IMR-90 (cell line): ENCODE data around the gene DSN1. TPM values are rescaled to one million over a fixed set of nuclear protein-coding genes. Genes with fewer than 3 reads are reported as not detected.

Source experiments
- ATAC-seq: fragments of 200-7000 bp; cut with Tn5 transposase; 2 replicates; pipeline ENCODE4 v1.9.1; 2020; ENCODE audit warnings: low read depth, mild to moderate bottlenecking, moderate library complexity
- Bru-seq: library from RNA; stranded (reverse); fragments of 400-500 nt; gene quantifications from one replicate; lab custom pipeline; 2021; lab: Mats Ljungman, UMichigan
- BruChase-seq, 2 experiments: library from RNA; stranded (reverse); fragments of 400-500 nt; gene quantifications; one replicate each; lab custom pipeline; 2021; lab: Mats Ljungman, UMichigan
- BruUV-seq: library from RNA; stranded (reverse); fragments of 400-500 nt; replicated peaks from 2 replicates; lab custom pipeline; 2021; lab: Mats Ljungman, UMichigan
- CTCF ChIA-PET: fragments of 300-600 bp; formaldehyde crosslinking; extraction: SDS; loops from one replicate; lab custom pipeline; 2021; ENCODE audit warnings: antibody characterized with exemption; lab: Yijun Ruan, JAX
- POLR2A ChIA-PET: fragments of 300-600 bp; sonication (Branson Sonifier 250); formaldehyde crosslinking; loops from one replicate; lab custom pipeline; 2022; ENCODE audit warnings: antibody characterized with exemption; ENCODE audit not compliant: unreplicated experiment; lab: Charles Lee
- DNase-seq: peaks from one replicate; pipeline ENCODE4 v3.0.0; 2013
- H2AFZ ChIP-seq: replicated peaks from 2 replicates; pipeline ENCODE3; 2013; ENCODE audit warnings: low read length, mild to moderate bottlenecking; ENCODE audit not compliant: poor library complexity
- H2AK5ac ChIP-seq: 2 replicates; pipeline ENCODE4 v1.6.1; 2013; ENCODE audit warnings: low read depth, low read length, inconsistent platforms
- H2AK9ac ChIP-seq: replicated peaks from 2 replicates; pipeline ENCODE3; 2013; ENCODE audit warnings: mild to moderate bottlenecking, low read depth, low read length, moderate library complexity; ENCODE audit not compliant: poor library complexity
- H2BK120ac ChIP-seq: 2 replicates; pipeline ENCODE4 v1.6.1; 2013; ENCODE audit warnings: low read depth, low read length, inconsistent platforms
- H2BK15ac ChIP-seq: 3 replicates; pipeline ENCODE4 v1.6.1; 2013; ENCODE audit warnings: low read depth, low read length, inconsistent platforms
- H2BK20ac ChIP-seq: 2 replicates; pipeline ENCODE4 v1.6.1; 2013; ENCODE audit warnings: low read depth, mild to moderate bottlenecking, inconsistent platforms, low read length, moderate library complexity
- H2BK5ac ChIP-seq: 2 replicates; pipeline ENCODE4 v1.6.1; 2013; ENCODE audit warnings: mild to moderate bottlenecking, low read depth, low read length, inconsistent platforms; ENCODE audit not compliant: poor library complexity, severe bottlenecking
- H3K14ac ChIP-seq: replicated peaks from 2 replicates; pipeline ENCODE4 v1.6.1; 2013; ENCODE audit warnings: low read depth, low read length, inconsistent platforms
- H3K18ac ChIP-seq: 2 replicates; pipeline ENCODE4 v1.6.1; 2013; ENCODE audit warnings: low read depth, low read length, control low read depth
- H3K23ac ChIP-seq: 2 replicates; pipeline ENCODE4 v1.6.1; 2013; ENCODE audit warnings: low read depth, low read length, inconsistent platforms
- H3K27ac ChIP-seq: 2 replicates; pipeline ENCODE4 v1.5.1; 2013; ENCODE audit warnings: mild to moderate bottlenecking, control low read depth, low read length; ENCODE audit not compliant: insufficient read depth
- H3K27me3 ChIP-seq: 2 replicates; pipeline ENCODE4 v1.6.1; 2013; ENCODE audit warnings: low read length; ENCODE audit not compliant: control insufficient read depth, insufficient read depth
- H3K36me3 ChIP-seq: 2 replicates; pipeline ENCODE4 v1.6.1; 2013; ENCODE audit warnings: low read length, mixed read lengths; ENCODE audit not compliant: control insufficient read depth, insufficient read depth
- H3K4ac ChIP-seq: 2 replicates; pipeline ENCODE4 v1.6.1; 2013; ENCODE audit warnings: low read depth, low read length, inconsistent platforms
- H3K4me1 ChIP-seq: 2 replicates; pipeline ENCODE4 v1.6.1; 2013; ENCODE audit warnings: low read length, mixed read lengths; ENCODE audit not compliant: control insufficient read depth, insufficient read depth
- H3K4me2 ChIP-seq: 2 replicates; pipeline ENCODE4 v1.6.1; 2013; ENCODE audit warnings: low read depth, mild to moderate bottlenecking, control low read depth, low read length, moderate library complexity
- H3K4me3 ChIP-seq: 2 replicates; pipeline ENCODE4 v1.5.1; 2013; ENCODE audit warnings: low read depth, mild to moderate bottlenecking, control low read depth, low read length, moderate library complexity; ENCODE audit not compliant: insufficient read depth
- H3K56ac ChIP-seq: 2 replicates; pipeline ENCODE4 v1.6.1; 2013; ENCODE audit warnings: low read length, inconsistent platforms; ENCODE audit not compliant: insufficient read depth; ENCODE audit errors: extremely low read depth
- H3K79me1 ChIP-seq, 2 experiments: 2 replicates each; pipeline ENCODE4 v1.6.1; 2013; ENCODE audit warnings: low read length in 2 of 2, inconsistent platforms in 1 of 2, low read depth in 1 of 2
- H3K9ac ChIP-seq: 2 replicates; pipeline ENCODE4 v1.6.1; 2013; ENCODE audit warnings: low read depth, low read length, control low read depth
- H3K9me1 ChIP-seq: 2 replicates; pipeline ENCODE4 v1.6.1; 2013; ENCODE audit warnings: low read length, inconsistent platforms; ENCODE audit not compliant: insufficient read depth
- H3K9me3 ChIP-seq: 2 replicates; pipeline ENCODE4 v1.6.1; 2013; ENCODE audit warnings: low read length; ENCODE audit not compliant: control insufficient read depth, insufficient read depth
- H4K20me1 ChIP-seq: 2 replicates; pipeline ENCODE4 v1.6.1; 2013; ENCODE audit warnings: low read length, inconsistent platforms; ENCODE audit not compliant: insufficient read depth
- H4K5ac ChIP-seq: 2 replicates; pipeline ENCODE4 v1.6.1; 2013; ENCODE audit warnings: mild to moderate bottlenecking, low read depth, low read length, control low read depth
- H4K8ac ChIP-seq, 2 experiments: 2 replicates each; pipeline ENCODE4 v1.6.1; 2013; ENCODE audit warnings: low read depth in 2 of 2, low read length in 2 of 2, control low read depth in 1 of 2, inconsistent platforms in 1 of 2
- H4K91ac ChIP-seq: 2 replicates; pipeline ENCODE4 v1.6.1; 2013; ENCODE audit warnings: low read depth, low read length, inconsistent platforms; ENCODE audit not compliant: insufficient read depth
- CEBPB ChIP-seq: IDR thresholded peaks from 2 replicates; pipeline ENCODE4 v1.6.1; 2012; ENCODE audit warnings: low read depth, low read length, improper control_type of control experiment
- CHD1 ChIP-seq: IDR thresholded peaks from 2 replicates; pipeline ENCODE4 v1.6.1; 2012; ENCODE audit warnings: low read depth, low read length, improper control_type of control experiment
- CTCF ChIP-seq: conservative IDR thresholded peaks from 2 replicates; pipeline ENCODE4 v1.5.1; 2012; ENCODE audit warnings: mild to moderate bottlenecking, low read depth, low read length, improper control_type of control experiment
- MAFK ChIP-seq: IDR thresholded peaks from 2 replicates; pipeline ENCODE4 v1.6.1; 2012; ENCODE audit warnings: low read depth, low read length, improper control_type of control experiment
- MAZ ChIP-seq: IDR thresholded peaks from 2 replicates; pipeline ENCODE4 v1.6.1; 2012; ENCODE audit warnings: low read depth, mild to moderate bottlenecking, low read length, improper control_type of control experiment, moderate library complexity, borderline replicate concordance
- MXI1 ChIP-seq: IDR thresholded peaks from 2 replicates; pipeline ENCODE4 v1.6.1; 2012; ENCODE audit warnings: low read depth, mild to moderate bottlenecking, low read length, moderate library complexity, borderline replicate concordance
- NFE2L2 ChIP-seq: fragments of 150-350 bp; IDR thresholded peaks from 2 replicates; pipeline ENCODE4 v1.6.1; 2016; ENCODE audit warnings: low read depth, mild to moderate bottlenecking, low read length
- POLR2A ChIP-seq: IDR thresholded peaks from 2 replicates; pipeline ENCODE4 v1.6.1; 2012; ENCODE audit warnings: mild to moderate bottlenecking, low read depth, low read length
- RAD21 ChIP-seq: IDR thresholded peaks from 2 replicates; pipeline ENCODE4 v1.6.1; 2012; ENCODE audit warnings: low read length, improper control_type of control experiment
- SMC3 ChIP-seq: fragments of 150-350 bp; IDR thresholded peaks from 2 replicates; pipeline ENCODE4 v1.6.1; 2016; ENCODE audit warnings: low read depth, mild to moderate bottlenecking, antibody characterized with exemption, low read length, moderate library complexity
- USF2 ChIP-seq: fragments of 150-350 bp; IDR thresholded peaks from 2 replicates; pipeline ENCODE4 v1.6.1; 2017; ENCODE audit warnings: mild to moderate bottlenecking, antibody characterized with exemption, low read length, low read depth
- WGBS, 2 experiments: methylation state at CpG; one replicate each; pipeline versions ENCODE4 v1.1.5 to v1.1.7; 2013; ENCODE audit warnings: missing lambda C conversion rate in 2 of 2; ENCODE audit not compliant: insufficient read length in 1 of 2; ENCODE audit errors: extremely low coverage in 2 of 2; 5-methylcytosine and 5-hydroxymethylcytosine counted together
- dilution Hi-C: fragments of 300-500 bp; cut with HindIII; formaldehyde crosslinking; loops from one replicate; pipeline ENCODE4 v1.14.3; 2018; ENCODE audit warnings: low sequenced_read_pairs; ENCODE audit not compliant: unreplicated experiment
- in situ Hi-C: fragments of 300-500 bp; cut with MboI; formaldehyde crosslinking; loops from 3 replicates; pipeline ENCODE4 v1.14.3; 2019; ENCODE audit warnings: low sequenced_read_pairs, inconsistent platforms, mixed read lengths
- intact Hi-C: fragments of 100-400 bp; cut with micrococcal nuclease; formaldehyde crosslinking; loops from 2 replicates; pipeline ENCODE4 v1.10.0; 2022
- long read RNA-seq: library from polyadenylated mRNA; unstranded; transcript quantifications from one replicate; pipeline ENCODE4 v2.0.0, GENCODE V29; 2021; ENCODE audit not compliant: unreplicated experiment
- polyA plus RNA-seq, 3 experiments: library from polyadenylated mRNA; depleted of rRNA; stranded (reverse); fragments of >200 nt; gene quantifications; 2 replicates each; pipeline ENCODE4 v1.2.3, GENCODE V29; 2012; ENCODE audit warnings: low replicate concordance in 1 of 3
- total RNA-seq: library from RNA; depleted of rRNA; stranded (reverse); fragments of >200 nt; gene quantifications from 2 replicates; pipeline ENCODE4 v1.2.3, GENCODE V29; 2012; rRNA removed

The DSN1 gene
- total RNA-seq: 16.3 and 18.3 TPM in 2 replicates
- polyA plus RNA-seq (2012; rRNA removed): 9.4 and 10.5 TPM in 2 replicates
- polyA plus RNA-seq (2012; cell fraction: cytosol; rRNA removed): 2.9 and 5.5 TPM in 2 replicates
- polyA plus RNA-seq (2012; cell fraction: nucleus; rRNA removed; ENCODE audit: low replicate concordance): 3.2 and 10.1 TPM in 2 replicates
- Bru-seq, nascent RNA: percentile 58 among the genes with signal in this experiment
- percentile 75 among the genes with signal in this experiment for BruChase-seq, experiment 1, labeled RNA remaining after a 6-hour chase
- percentile 67 among the genes with signal in this experiment for BruChase-seq, experiment 2, labeled RNA remaining after a 2-hour chase
- long read RNA-seq, transcript DSN1-203 (11 exons, 2,233 nt): major isoform, 6 of 19 reads
- long read RNA-seq, partial matches to known transcripts: 3 of 19 reads
- long read RNA-seq, other reads (novel, unspliced or antisense): 6 of 19 reads

GRCh38 chr20:36773597-36774390 lies at the start of gene DSN1:
TSS of gene DSN1 (minus strand) at chr20:36773763. CDS start at chr20:36771458, 2,305 bp downstream.
- Histone ChIP-seq H3K36me3 (peaks cover 3% of the 10 kb centered on the region; the same call in 1 of the 2 replicates), H2AFZ (peak within 1 kb of the TSS; percentile 94), H4K8ac (peak within 1 kb of the TSS; percentile 99), H2BK20ac (no peak within 1 kb of the TSS), H2BK120ac (peak within 1 kb of the TSS; percentile 61; the same call in 1 of the 2 replicates), H3K9ac (peak within 1 kb of the TSS; percentile 95), H4K5ac (peak within 1 kb of the TSS; percentile 98), H3K9me3 (no peaks in the 10 kb centered on the region), H3K27ac (peak within 1 kb of the TSS; percentile 93), H3K9me1 (no peaks in the 10 kb centered on the region), H3K27me3 (no peaks in the 10 kb centered on the region), H2BK5ac (peak within 1 kb of the TSS; percentile 87), H4K91ac (peak within 1 kb of the TSS; percentile 99), H3K14ac (peak within 1 kb of the TSS; percentile 99), H3K4me2 (peak within 1 kb of the TSS; percentile 94), H3K4me3 (peak within 1 kb of the TSS; percentile 64), H4K20me1 (no peaks in the 10 kb centered on the region), H3K23ac (peak within 1 kb of the TSS; percentile 99), H3K4ac (peak within 1 kb of the TSS; percentile 99), H3K79me1 (peaks cover 4 to 18% of the 10 kb centered on the region in 2 experiments; a peak in 3 of 4 replicates), H3K56ac (peak within 1 kb of the TSS; percentile 95), H3K18ac (peak within 1 kb of the TSS; percentile 90), H2AK5ac (peak within 1 kb of the TSS; percentile 97), H2BK15ac (peak within 1 kb of the TSS; percentile 84; the same call in 1 of the 3 replicates), H2AK9ac (peak within 1 kb of the TSS; percentile 98), H3K4me1 (0 out of 2 replicates have a peak, but pooled peaks cover 6% of the 10 kb centered on the region)
- peak; percentile 69; the same call in 1 of the 2 replicates for TF ChIP-seq MXI1
- TF ChIP-seq MAZ: peak; percentile 78; the same call in 1 of the 2 replicates
- peak; percentile 90 for TF ChIP-seq POLR2A
- peak; percentile 71; the same call in 1 of the 2 replicates for TF ChIP-seq CTCF
- no peak for TF ChIP-seq NFE2L2
- TF ChIP-seq CEBPB: no peak
- no peak for TF ChIP-seq MAFK
- peak; percentile 94; the same call in 1 of the 2 replicates for TF ChIP-seq CHD1
- TF ChIP-seq SMC3: peak; percentile 31; the same call in 1 of the 2 replicates
- peak; percentile 36 for TF ChIP-seq RAD21
- peak; percentile 57 for TF ChIP-seq USF2
- WGBS, 2 experiments: 0% methylated on average over 24 of the region's 61 CpGs; no CpG with 5 or more reads in 1 of the 2 experiments
- CTCF ChIA-PET: interaction anchor here (0.6 to 1.2 kb wide), 6 partner anchors 18 to 90 kb away, joined by 3 to 4 read pairs (median 3); partner anchors contain the start of gene NDRG3
- POLR2A ChIA-PET: no interaction called here
- ATAC-seq (peak; percentile 93), DNase-seq (peak; percentile 97)
- intact Hi-C loops: no loop called here
- dilution Hi-C loops: no loop called here
- in situ Hi-C loops: no loop called here
- BruUV-seq: no TSS peak
